Measurements from ENCODE around the gene ZNF618. TPM values are rescaled to one million over a fixed set of nuclear protein-coding genes. Genes with fewer than 3 reads are reported as not detected.

The ZNF618 gene
- total and polyA plus RNA-seq, 2 experiments from 2014 or later, result 12.1 to 22.1 TPM

DNA sequence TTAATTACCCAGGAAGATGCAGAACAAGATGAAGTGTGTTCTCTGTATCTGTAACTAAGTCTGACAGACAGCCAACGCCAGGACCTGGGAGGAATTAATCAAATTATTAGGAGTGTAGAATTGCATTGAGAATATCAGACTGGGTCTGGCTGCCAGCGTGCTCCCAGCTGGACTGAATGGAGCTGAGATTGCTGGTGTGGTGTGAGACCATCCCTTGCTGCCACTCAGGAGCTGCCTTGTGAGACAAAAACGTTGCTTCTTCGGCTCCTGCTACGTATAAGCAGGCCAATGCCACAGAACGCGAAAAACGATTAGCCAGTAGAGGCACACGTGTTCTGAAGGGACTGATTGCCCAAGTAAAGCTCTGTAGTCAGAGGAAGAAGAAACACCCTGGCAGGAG, 135.2 kb downstream of the ZNF618 start:
- Mint-ChIP-seq H3K4me1 (peaks cover 10% of the 10 kb centered on the region), H3K36me3 (ENCODE audit: low read depth) (peaks cover 33% of the 10 kb centered on the region), H3K4me3 (no peak overlapping the region), H3K9me3 (no peaks in the 10 kb centered on the region), H3K27ac (no peak overlapping the region), H3K27me3 (ENCODE audit: insufficient read depth, low read depth, poor library complexity) (no peaks in the 10 kb centered on the region)
- TF ChIP-seq EZH2phosphoT487 (IDR thresholded peaks at IDR 0.05; ENCODE audit: unreplicated experiment) (no peak), NANOG (IDR thresholded peaks at IDR 0.05; ENCODE audit: borderline replicate concordance) (no peak), POLR2AphosphoS5 (IDR thresholded peaks at IDR 0.05; ENCODE audit: low read depth) (no peak), JUNB (IDR thresholded peaks at IDR 0.05; ENCODE audit: unreplicated experiment) (no peak), EZH2 (IDR thresholded peaks at IDR 0.05; ENCODE audit: low read depth, unreplicated experiment) (no peak), ZNF331 (CRISPR knock-in tag; IDR thresholded peaks at IDR 0.05; ENCODE audit: low read depth) (no peak)
- TF ChIP-seq, protein P1, sequence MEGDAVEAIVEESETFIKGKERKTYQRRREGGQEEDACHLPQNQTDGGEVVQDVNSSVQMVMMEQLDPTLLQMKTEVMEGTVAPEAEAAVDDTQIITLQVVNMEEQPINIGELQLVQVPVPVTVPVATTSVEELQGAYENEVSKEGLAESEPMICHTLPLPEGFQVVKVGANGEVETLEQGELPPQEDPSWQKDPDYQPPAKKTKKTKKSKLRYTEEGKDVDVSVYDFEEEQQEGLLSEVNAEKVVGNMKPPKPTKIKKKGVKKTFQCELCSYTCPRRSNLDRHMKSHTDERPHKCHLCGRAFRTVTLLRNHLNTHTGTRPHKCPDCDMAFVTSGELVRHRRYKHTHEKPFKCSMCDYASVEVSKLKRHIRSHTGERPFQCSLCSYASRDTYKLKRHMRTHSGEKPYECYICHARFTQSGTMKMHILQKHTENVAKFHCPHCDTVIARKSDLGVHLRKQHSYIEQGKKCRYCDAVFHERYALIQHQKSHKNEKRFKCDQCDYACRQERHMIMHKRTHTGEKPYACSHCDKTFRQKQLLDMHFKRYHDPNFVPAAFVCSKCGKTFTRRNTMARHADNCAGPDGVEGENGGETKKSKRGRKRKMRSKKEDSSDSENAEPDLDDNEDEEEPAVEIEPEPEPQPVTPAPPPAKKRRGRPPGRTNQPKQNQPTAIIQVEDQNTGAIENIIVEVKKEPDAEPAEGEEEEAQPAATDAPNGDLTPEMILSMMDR (conservative IDR thresholded peaks at IDR 0.05; ENCODE audit: low read depth in 2 of 2), result no peak
- TF ChIP-seq, protein P2, sequence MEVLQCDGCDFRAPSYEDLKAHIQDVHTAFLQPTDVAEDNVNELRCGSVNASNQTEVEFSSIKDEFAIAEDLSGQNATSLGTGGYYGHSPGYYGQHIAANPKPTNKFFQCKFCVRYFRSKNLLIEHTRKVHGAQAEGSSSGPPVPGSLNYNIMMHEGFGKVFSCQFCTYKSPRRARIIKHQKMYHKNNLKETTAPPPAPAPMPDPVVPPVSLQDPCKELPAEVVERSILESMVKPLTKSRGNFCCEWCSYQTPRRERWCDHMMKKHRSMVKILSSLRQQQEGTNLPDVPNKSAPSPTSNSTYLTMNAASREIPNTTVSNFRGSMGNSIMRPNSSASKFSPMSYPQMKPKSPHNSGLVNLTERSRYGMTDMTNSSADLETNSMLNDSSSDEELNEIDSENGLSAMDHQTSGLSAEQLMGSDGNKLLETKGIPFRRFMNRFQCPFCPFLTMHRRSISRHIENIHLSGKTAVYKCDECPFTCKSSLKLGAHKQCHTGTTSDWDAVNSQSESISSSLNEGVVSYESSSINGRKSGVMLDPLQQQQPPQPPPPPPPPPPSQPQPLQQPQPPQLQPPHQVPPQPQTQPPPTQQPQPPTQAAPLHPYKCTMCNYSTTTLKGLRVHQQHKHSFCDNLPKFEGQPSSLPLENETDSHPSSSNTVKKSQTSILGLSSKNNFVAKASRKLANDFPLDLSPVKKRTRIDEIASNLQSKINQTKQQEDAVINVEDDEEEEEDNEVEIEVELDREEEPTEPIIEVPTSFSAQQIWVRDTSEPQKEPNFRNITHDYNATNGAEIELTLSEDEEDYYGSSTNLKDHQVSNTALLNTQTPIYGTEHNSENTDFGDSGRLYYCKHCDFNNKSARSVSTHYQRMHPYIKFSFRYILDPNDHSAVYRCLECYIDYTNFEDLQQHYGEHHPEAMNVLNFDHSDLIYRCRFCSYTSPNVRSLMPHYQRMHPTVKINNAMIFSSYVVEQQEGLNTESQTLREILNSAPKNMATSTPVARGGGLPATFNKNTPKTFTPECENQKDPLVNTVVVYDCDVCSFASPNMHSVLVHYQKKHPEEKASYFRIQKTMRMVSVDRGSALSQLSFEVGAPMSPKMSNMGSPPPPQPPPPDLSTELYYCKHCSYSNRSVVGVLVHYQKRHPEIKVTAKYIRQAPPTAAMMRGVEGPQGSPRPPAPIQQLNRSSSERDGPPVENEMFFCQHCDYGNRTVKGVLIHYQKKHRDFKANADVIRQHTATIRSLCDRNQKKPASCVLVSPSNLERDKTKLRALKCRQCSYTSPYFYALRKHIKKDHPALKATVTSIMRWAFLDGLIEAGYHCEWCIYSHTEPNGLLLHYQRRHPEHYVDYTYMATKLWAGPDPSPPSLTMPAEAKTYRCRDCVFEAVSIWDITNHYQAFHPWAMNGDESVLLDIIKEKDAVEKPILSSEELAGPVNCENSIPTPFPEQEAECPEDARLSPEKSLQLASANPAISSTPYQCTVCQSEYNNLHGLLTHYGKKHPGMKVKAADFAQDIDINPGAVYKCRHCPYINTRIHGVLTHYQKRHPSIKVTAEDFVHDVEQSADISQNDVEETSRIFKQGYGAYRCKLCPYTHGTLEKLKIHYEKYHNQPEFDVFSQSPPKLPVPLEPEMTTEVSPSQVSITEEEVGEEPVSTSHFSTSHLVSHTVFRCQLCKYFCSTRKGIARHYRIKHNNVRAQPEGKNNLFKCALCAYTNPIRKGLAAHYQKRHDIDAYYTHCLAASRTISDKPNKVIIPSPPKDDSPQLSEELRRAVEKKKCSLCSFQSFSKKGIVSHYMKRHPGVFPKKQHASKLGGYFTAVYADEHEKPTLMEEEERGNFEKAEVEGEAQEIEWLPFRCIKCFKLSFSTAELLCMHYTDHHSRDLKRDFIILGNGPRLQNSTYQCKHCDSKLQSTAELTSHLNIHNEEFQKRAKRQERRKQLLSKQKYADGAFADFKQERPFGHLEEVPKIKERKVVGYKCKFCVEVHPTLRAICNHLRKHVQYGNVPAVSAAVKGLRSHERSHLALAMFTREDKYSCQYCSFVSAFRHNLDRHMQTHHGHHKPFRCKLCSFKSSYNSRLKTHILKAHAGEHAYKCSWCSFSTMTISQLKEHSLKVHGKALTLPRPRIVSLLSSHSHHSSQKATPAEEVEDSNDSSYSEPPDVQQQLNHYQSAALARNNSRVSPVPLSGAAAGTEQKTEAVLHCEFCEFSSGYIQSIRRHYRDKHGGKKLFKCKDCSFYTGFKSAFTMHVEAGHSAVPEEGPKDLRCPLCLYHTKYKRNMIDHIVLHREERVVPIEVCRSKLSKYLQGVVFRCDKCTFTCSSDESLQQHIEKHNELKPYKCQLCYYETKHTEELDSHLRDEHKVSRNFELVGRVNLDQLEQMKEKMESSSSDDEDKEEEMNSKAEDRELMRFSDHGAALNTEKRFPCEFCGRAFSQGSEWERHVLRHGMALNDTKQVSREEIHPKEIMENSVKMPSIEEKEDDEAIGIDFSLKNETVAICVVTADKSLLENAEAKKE (CRISPR knock-in tag; IDR thresholded peaks at IDR 0.05), result no peak
- TF ChIP-seq, protein P3, sequence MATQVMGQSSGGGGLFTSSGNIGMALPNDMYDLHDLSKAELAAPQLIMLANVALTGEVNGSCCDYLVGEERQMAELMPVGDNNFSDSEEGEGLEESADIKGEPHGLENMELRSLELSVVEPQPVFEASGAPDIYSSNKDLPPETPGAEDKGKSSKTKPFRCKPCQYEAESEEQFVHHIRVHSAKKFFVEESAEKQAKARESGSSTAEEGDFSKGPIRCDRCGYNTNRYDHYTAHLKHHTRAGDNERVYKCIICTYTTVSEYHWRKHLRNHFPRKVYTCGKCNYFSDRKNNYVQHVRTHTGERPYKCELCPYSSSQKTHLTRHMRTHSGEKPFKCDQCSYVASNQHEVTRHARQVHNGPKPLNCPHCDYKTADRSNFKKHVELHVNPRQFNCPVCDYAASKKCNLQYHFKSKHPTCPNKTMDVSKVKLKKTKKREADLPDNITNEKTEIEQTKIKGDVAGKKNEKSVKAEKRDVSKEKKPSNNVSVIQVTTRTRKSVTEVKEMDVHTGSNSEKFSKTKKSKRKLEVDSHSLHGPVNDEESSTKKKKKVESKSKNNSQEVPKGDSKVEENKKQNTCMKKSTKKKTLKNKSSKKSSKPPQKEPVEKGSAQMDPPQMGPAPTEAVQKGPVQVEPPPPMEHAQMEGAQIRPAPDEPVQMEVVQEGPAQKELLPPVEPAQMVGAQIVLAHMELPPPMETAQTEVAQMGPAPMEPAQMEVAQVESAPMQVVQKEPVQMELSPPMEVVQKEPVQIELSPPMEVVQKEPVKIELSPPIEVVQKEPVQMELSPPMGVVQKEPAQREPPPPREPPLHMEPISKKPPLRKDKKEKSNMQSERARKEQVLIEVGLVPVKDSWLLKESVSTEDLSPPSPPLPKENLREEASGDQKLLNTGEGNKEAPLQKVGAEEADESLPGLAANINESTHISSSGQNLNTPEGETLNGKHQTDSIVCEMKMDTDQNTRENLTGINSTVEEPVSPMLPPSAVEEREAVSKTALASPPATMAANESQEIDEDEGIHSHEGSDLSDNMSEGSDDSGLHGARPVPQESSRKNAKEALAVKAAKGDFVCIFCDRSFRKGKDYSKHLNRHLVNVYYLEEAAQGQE (IDR thresholded peaks at IDR 0.05; ENCODE audit: unreplicated experiment), result no peak
- no peak; the same call in 2 of the 3 replicates for ATAC-seq
- Histone ChIP-seq H3K27ac (ENCODE audit: low read depth) (no peak overlapping the region), H3K4me3 (no peak overlapping the region), H2AFZ (no peak overlapping the region), H3K4me2 (no peak overlapping the region), H3K9me2 (ENCODE audit: insufficient read depth) (no peaks in the 10 kb centered on the region), H3K79me2 (replicated peaks; ENCODE audit: insufficient read depth) (no peaks in the 10 kb centered on the region), H3K4me1 (ENCODE audit: insufficient read depth) (peaks cover 10% of the 10 kb centered on the region), H4K20me1 (replicated peaks; ENCODE audit: insufficient read depth) (peaks cover 3% of the 10 kb centered on the region; the same call in 1 of the 2 replicates), H3K27me3 (ENCODE audit: insufficient read depth) (no peaks in the 10 kb centered on the region), H3K36me3 (ENCODE audit: insufficient read depth) (no peaks in the 10 kb centered on the region), H3F3A (replicated peaks; ENCODE audit: low read depth) (no peaks in the 10 kb centered on the region)
- no peak for DNase-seq (ENCODE audit: low spot score)
